ENCODE results near the gene BRD4. TPM values are rescaled to one million over a fixed set of nuclear protein-coding genes. Genes with fewer than 3 reads are reported as not detected.

Gene BRD4
- 48.8 TPM for total RNA-seq

DNA sequence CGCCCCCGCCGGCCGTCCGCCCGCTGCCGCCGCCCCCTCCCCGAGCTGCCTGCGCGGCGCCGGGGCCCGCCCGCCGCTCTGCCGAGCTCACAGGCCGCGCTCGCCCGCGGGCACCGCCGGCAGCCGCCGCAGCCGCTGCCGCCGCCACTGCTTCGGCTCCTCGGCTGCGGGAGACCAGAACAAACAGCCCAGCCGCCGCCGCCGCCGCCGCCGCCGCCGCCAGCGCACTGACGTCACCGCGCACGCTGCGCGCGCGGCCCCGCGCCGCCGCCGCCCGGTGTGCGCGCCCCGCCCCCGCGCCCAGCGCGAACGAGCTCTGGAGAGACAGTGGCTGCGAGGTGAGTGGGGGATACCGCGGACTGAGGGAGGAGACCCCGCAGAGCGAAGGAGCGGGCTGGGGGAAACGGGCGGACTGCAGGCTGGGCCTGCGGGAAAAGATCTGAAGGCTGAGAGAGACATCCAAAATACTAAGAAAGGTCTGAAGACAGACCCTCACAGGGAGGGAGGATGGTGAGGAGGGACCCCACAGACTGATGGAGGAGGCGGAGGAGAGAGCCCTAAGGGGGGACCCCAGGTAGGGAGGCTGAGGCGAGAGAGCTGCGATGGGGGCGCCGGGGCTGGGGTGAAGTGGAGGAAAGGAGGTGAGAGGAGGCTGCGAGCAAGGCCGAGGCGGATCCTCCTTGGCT lies at the start of gene BRD4:
Gene BRD4 (minus strand): TSS at position 229 of the 686 bp plus-strand sequence. CDS start 59,440 bp downstream, outside the sequence.

DNA sequence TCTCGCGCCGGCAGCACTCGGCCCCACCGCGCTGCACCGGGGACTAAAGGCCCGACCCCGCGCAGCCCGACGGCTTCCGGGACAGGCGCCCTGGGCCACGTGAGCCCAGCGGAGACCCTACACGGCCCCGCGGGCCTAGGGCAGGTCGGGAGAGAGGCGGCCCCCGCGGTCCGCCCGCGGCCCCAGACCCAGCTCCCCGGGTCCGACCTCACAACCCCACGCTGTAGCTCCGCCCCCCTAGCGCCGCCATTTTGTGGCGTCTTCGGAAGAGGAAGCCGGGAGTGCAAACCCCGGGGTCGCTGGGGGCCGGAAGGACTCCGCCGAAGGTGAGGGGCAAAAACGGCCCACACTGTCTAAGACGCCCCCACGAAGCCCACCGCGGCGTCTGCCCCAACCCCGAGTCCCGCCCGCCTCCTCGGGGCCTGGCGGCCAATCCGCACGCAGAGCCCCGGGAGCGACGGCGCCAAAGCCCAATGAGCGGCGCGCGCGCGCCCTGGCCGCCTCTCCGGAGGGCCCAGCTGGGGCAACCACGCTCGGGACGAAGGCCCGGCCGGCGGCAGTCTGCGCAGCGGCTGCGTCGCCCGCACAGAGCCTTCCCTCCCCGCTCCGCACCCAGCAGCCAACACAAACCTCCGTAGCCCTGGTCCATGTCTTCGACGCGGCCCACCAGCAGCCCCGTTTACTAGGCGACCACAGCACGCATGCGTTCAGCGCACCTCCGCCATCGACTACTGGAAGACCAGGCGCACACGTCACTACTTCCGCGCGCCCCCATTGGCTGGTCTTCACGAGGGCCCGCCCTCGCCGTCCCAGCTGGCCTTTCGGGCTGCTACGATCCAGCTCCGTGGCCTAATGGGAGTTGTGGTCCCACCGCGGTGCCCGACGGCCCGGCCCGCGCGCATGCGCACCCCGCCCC lies 47.0 kb upstream of the BRD4 start, which contains the start of gene AKAP8:
Gene AKAP8 (minus strand): TSS at position 705 of the 916 bp plus-strand sequence. CDS start 56 bp downstream, at position 649.

GRCh38 chr19:15200553-15201364 lies 131.6 kb downstream of the BRD4 start, which contains the start of gene NOTCH3:
Gene NOTCH3, minus strand, starts transcription at chr19:15200995. Its CDS starts 90 bp downstream, at chr19:15200905.

Small RNAs within 50 kb of the gene (small RNA-seq; reads per million reads assigned to genes)
- not detected for gene AC005776.1 (ENCODE audit: low replicate concordance)

Other genes with a start within 250 kb of the BRD4 start
- gene SYDE1, start 225.1 kb downstream of the BRD4 start, total RNA-seq: 26.7 TPM
- 156 TPM for gene NOTCH3, start 131.5 kb downstream of the BRD4 start, total RNA-seq
- gene EPHX3, start 100.1 kb downstream of the BRD4 start, total RNA-seq: 3.0 TPM
- gene AKAP8, start 47.2 kb upstream of the BRD4 start, total RNA-seq: 33.9 TPM
- gene AKAP8L, start 86.4 kb upstream of the BRD4 start, total RNA-seq: 114 TPM
- gene WIZ, start 117.4 kb upstream of the BRD4 start, total RNA-seq: 41.1 TPM
- 1.9 TPM for gene RASAL3, start 132.0 kb upstream of the BRD4 start, total RNA-seq
- gene PGLYRP2, start 147.0 kb upstream of the BRD4 start, total RNA-seq: not detected
- gene CYP4F22, start 176.0 kb upstream of the BRD4 start, total RNA-seq: 0.23 TPM